Karpas-422 (cell line): ENCODE results near the gene BCL11B. TPM values are rescaled to one million over a fixed set of nuclear protein-coding genes. Genes with fewer than 3 reads are reported as not detected.

Experiments used
- DNase-seq: peaks from one replicate; pipeline ENCODE4 v3.0.0-alpha.2; 2015
- H2AFZ ChIP-seq: fragments of 200-600 bp; sonication (generic); 2 replicates; pipeline ENCODE4 v1.6.1; 2014; ENCODE audit warnings: antibody characterized with exemption, low read length, mixed read lengths
- H3K27ac ChIP-seq: fragments of 200-600 bp; sonication (generic); 2 replicates; pipeline ENCODE4 v1.5.1; 2014; ENCODE audit warnings: mild to moderate bottlenecking, low read length, moderate library complexity
- H3K27me3 ChIP-seq: fragments of 200-600 bp; sonication (generic); 2 replicates; pipeline ENCODE4 v1.6.1; 2014; ENCODE audit warnings: low read length, mixed read lengths
- H3K36me3 ChIP-seq: fragments of 200-600 bp; sonication (generic); 2 replicates; pipeline ENCODE4 v1.6.1; 2014; ENCODE audit warnings: low read length, mixed read lengths; ENCODE audit not compliant: insufficient read depth
- H3K4me1 ChIP-seq: fragments of 200-600 bp; sonication (generic); 2 replicates; pipeline ENCODE4 v1.6.1; 2014; ENCODE audit warnings: mild to moderate bottlenecking, low read length, mixed read lengths
- H3K4me2 ChIP-seq: fragments of 200-600 bp; sonication (generic); 2 replicates; pipeline ENCODE4 v1.6.1; 2014; ENCODE audit warnings: low read length, low read depth, mild to moderate bottlenecking; ENCODE audit not compliant: poor library complexity, severe bottlenecking
- H3K4me3 ChIP-seq: fragments of 200-600 bp; sonication (generic); 2 replicates; pipeline ENCODE4 v1.5.1; 2014; ENCODE audit warnings: mild to moderate bottlenecking, antibody characterized with exemption, low read length, mixed read lengths
- H3K79me2 ChIP-seq: fragments of 200-600 bp; sonication (generic); 2 replicates; pipeline ENCODE4 v1.6.1; 2014; ENCODE audit warnings: mild to moderate bottlenecking, low read length, mixed read lengths
- H3K9ac ChIP-seq: fragments of 200-600 bp; sonication (generic); 2 replicates; pipeline ENCODE4 v1.6.0; 2014; ENCODE audit warnings: low read length
- H3K9me2 ChIP-seq: fragments of 200-600 bp; sonication (generic), shearing (Covaris generic); replicated peaks from 2 replicates; pipeline ENCODE4 v1.6.0; 2014; ENCODE audit warnings: mild to moderate bottlenecking, low read length, moderate library complexity; ENCODE audit not compliant: insufficient read depth
- H3K9me3 ChIP-seq: fragments of 300-700, 200-600 bp; sonication (generic); 2 replicates; pipeline ENCODE4 v1.6.1; 2014; ENCODE audit warnings: low read length, mixed read lengths
- H4K20me1 ChIP-seq: fragments of 200-600 bp; sonication (generic); 2 replicates; pipeline ENCODE4 v1.6.1; 2014; ENCODE audit warnings: mild to moderate bottlenecking, antibody characterized with exemption, low read length, low read depth; ENCODE audit not compliant: insufficient read depth
- total RNA-seq: library from RNA; depleted of rRNA; stranded (reverse); fragments of >200 nt; shearing (Covaris generic); gene quantifications from 2 replicates; pipeline ENCODE4 v1.2.3, GENCODE V29; 2014; ENCODE audit warnings: low replicate concordance

The BCL11B gene
- total RNA-seq, 1 experiment from 2014 or later: not detected

DNA sequence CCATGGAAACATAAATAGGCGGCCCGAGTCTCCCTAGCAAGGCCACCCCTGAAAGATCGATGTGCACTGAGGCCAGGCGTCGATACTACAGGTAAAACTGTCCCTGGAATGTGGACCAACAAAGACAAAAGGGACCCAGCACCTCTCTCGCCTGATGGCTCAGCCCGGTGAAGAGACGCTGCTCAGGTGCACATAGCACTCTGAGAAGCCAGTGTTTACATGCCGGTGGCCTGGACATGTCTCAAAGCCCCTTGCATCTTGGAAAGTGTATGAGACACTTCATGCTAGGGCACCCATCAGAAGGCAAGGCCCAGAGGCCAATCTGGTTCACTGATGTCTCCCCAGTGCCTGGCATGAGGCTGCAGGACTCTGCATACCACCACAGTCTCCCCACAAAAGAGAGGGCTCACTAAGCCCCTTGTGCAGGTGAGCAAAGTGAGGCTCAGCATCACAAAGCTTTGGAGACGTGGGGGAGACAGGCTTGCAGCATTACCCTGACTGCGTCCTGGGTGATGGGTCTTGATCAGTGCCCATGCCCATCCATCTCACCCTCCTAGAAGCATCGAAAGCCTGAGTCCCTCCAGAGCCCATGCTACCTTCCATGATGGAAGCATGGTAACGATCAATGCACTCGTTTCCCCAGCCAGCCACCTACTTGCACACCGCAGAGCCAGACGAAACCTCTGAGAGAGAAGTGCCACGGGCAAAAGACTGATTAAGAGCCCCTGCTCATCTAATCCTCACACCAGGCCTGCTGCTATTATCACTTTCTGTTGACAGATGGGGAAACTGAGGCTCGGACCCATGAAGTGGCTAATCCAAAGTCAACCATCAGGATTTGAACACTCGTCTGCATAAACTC is 16.1 kb downstream of the BCL11B start:
- Histone ChIP-seq H3K79me2 (no peaks in the 10 kb centered on the region), H3K4me3 (no peak overlapping the region), H3K9ac (no peak overlapping the region), H3K4me2 (no peak overlapping the region), H3K27ac (no peak overlapping the region), H4K20me1 (no peaks in the 10 kb centered on the region), H3K36me3 (no peaks in the 10 kb centered on the region), H3K9me3 (no peaks in the 10 kb centered on the region), H2AFZ (no peak overlapping the region), H3K9me2 (no peaks in the 10 kb centered on the region), H3K4me1 (no peaks in the 10 kb centered on the region), H3K27me3 (no peaks in the 10 kb centered on the region)
- no peak for DNase-seq

DNA sequence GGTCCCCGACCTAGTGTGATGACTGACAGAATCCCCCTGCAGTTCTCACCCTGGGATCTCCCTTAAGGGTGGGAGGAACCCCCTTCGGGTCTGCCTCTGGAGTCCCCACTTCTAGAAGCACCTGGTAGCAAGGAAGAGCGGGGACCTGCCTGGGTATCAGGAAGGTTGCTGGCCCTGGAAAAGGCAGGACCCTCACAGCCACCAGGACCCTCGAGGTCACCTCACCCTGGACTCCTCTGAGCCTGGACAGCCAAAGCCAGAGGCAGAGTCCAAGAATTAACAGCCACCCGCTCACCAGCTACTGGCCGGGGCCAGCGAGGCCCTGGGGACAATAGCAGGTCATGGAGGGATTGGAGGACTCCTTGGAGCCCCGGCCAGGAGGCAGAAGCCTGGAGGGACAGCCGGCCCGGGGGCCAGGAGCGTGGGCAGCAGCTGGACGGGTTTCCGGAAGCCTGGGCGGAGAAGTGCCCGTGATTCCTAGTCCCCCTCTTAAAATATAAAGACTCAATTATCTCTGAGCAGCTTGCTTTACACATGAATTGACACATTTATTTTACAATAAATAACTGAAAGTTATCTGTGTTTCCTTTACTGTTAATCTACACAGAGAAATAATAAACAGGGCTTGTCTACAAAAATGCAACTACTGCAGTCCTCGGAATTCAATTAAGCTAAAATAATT is 17.5 kb downstream of the BCL11B start:
- Histone ChIP-seq H3K27ac (no peak overlapping the region), H4K20me1 (no peaks in the 10 kb centered on the region), H3K4me1 (no peaks in the 10 kb centered on the region), H3K4me2 (no peak overlapping the region), H3K36me3 (no peaks in the 10 kb centered on the region), H3K9me3 (no peaks in the 10 kb centered on the region), H2AFZ (no peak overlapping the region), H3K27me3 (no peaks in the 10 kb centered on the region), H3K4me3 (no peak overlapping the region), H3K9ac (no peak overlapping the region), H3K79me2 (no peaks in the 10 kb centered on the region), H3K9me2 (no peaks in the 10 kb centered on the region)
- no peak for DNase-seq

DNA sequence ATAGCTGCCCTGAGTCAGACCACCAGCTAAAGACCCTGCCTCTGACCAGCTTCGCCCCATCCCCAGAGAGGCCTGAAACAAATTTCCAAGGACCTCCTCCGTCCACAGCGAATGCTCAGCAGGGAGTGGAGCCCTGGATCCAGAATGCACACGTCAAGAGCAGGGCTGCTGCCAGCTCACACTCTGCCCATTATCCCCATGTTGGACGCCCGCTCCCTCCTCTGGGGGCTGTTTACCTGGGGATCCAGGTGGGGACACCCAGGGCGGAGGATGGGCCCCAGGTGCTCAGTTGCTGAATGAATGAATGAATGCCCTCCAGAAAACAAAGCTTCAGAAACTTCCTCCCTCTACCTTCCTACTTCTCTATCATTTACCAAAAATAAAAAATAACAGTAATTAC is 18.1 kb downstream of the BCL11B start:
- Histone ChIP-seq H3K79me2 (no peaks in the 10 kb centered on the region), H3K9me3 (no peaks in the 10 kb centered on the region), H2AFZ (no peak overlapping the region), H3K9me2 (no peaks in the 10 kb centered on the region), H3K27ac (no peak overlapping the region), H3K27me3 (no peaks in the 10 kb centered on the region), H3K36me3 (no peaks in the 10 kb centered on the region), H3K9ac (no peak overlapping the region), H3K4me3 (no peak overlapping the region), H3K4me2 (no peak overlapping the region), H4K20me1 (no peaks in the 10 kb centered on the region), H3K4me1 (no peaks in the 10 kb centered on the region)
- no peak for DNase-seq

DNA sequence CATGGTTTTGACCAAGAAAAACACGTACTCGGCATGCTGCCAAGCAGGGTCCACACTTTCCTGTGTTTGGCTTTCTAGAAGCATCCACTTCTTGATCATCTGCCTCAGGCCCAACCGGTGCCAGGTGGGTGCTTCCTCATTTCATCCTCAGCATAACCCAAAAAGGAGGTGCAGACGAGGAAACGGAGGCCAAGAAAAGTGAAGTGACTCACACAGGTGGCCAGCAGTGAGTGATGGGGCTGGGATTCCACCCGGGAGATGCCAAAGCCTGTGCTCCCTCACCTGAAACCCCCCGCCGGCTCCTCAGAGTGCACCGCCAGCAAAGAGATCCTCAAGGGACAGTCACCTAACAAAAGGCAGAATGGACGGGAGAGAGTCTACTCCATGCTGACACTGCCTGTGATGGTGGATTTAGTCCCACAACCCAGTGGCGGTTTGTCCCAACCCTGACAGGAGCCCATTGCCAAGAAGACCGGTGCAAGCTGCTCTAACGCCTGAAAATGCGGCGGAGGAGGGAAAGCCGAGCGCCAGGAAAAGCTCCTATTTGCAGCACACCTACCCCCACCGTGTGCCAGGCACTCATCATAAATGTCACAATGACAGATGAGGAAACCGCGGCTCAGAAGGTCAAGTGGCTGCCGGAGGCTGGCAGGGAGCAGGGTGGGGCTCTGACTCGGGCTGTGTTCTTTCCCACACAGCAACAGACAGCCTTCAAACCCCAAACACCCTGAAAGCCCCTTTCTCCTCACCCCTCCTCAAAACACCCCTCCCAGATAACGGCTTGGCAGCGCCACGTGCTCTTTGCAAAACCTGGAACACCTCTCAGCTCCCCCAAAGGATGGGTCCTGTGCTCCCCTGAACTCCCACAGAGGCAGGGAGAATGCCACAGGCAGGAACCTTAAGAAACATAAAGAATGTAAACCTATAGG is 18.8 kb downstream of the BCL11B start:
- Histone ChIP-seq H3K4me2 (no peak overlapping the region), H3K36me3 (no peaks in the 10 kb centered on the region), H3K4me3 (no peak overlapping the region)

DNA sequence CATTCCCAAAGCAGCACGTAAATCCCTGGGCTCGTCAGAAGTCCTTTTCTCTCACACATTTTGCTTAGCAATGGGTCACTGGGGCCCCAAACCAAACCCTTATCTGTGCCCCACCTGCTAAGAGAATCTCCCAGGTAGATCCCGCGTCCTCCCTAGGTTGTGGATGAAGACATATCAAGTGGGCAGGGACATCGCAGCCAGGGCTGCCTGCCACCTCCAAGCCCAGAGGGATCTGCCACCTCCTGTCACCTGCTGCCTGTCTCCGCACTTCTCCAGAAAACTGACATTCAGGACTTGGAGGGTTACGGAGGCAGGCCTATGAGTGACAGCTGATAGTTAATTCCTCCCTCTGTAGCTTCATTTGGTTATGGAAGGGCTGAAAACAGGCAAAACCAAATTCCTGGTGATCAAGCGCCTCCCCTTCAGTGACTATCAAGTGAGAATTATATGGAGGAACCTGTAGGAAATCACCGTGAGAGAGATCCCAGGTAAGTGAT is 19.5 kb downstream of the BCL11B start:
- Histone ChIP-seq H3K9ac (no peak overlapping the region), H3K9me2 (no peaks in the 10 kb centered on the region), H3K79me2 (no peaks in the 10 kb centered on the region), H3K4me3 (no peak overlapping the region), H3K9me3 (no peaks in the 10 kb centered on the region), H3K4me1 (no peaks in the 10 kb centered on the region), H3K4me2 (no peak overlapping the region), H3K27me3 (no peaks in the 10 kb centered on the region), H2AFZ (no peak overlapping the region), H3K36me3 (no peaks in the 10 kb centered on the region), H4K20me1 (no peaks in the 10 kb centered on the region), H3K27ac (no peak overlapping the region)
- DNase-seq: no peak

More for the DNA sequence above, 18.8 kb downstream of the BCL11B start:
- Histone ChIP-seq H2AFZ (no peak overlapping the region), H4K20me1 (no peaks in the 10 kb centered on the region), H3K79me2 (no peaks in the 10 kb centered on the region), H3K4me1 (no peaks in the 10 kb centered on the region), H3K27me3 (no peaks in the 10 kb centered on the region), H3K9me3 (no peaks in the 10 kb centered on the region), H3K9me2 (no peaks in the 10 kb centered on the region), H3K27ac (no peak overlapping the region), H3K9ac (no peak overlapping the region)
- DNase-seq: no peak

DNA sequence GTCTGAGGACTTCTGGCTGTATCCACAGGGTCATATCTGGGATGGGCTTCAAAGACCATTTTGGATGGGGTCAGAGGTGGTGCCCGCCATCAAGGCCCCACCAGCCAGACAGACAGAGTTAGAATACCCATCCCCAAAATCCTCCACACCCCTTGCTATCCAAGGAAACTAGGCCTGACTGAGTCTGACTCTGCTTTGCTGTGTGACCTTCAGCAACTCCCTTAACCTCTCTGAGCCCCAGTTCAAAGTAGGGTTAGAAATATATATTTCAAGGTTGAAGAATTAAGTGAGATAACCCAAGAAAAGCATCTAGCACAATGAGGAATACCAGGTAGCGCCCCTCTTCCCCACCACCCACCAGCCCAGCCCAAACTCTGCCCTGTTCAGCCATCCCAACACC is 20.3 kb downstream of the BCL11B start:
- no peaks in the 10 kb centered on the region for H4K20me1 ChIP-seq
- H3K9me3 ChIP-seq: no peaks in the 10 kb centered on the region
- H3K4me1 ChIP-seq: no peaks in the 10 kb centered on the region
- no peaks in the 10 kb centered on the region for H3K79me2 ChIP-seq
- no peak overlapping the region for H2AFZ ChIP-seq
- H3K27ac ChIP-seq: no peak overlapping the region
- H3K36me3 ChIP-seq: no peaks in the 10 kb centered on the region
- no peaks in the 10 kb centered on the region for H3K9me2 ChIP-seq
- H3K9ac ChIP-seq: no peak overlapping the region
- no peak for DNase-seq
- no peaks in the 10 kb centered on the region for H3K27me3 ChIP-seq
- no peak overlapping the region for H3K4me3 ChIP-seq
- no peak overlapping the region for H3K4me2 ChIP-seq

DNA sequence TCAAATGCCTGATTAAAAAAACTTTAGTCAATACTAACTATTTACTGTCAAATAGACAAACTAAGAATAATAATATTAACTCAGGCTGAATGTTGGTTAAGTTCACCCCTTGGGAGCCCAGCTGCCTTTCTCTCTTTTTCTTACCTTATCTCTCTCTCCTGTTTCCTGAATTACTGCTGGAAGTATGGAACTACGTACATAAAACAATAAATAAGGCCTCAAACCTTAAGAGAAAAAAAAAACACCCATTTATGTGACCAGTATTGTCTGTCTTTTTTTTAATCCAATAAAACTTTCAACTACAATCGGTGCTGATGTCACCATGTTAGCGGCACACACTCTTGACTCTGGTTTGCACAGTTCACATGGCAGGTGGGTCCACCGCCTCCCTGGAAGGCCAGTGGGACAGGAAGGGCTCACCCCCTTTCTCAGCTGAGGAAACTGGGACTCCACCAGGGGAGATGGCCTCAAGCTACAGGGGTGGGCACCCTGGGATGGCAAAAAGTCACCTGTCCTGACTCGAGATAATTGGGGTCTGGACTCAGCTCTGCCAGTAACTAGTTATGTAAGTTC is 21.3 kb downstream of the BCL11B start:
- no peak overlapping the region for H3K4me3 ChIP-seq
- DNase-seq: no peak
- no peaks in the 10 kb centered on the region for H4K20me1 ChIP-seq
- no peaks in the 10 kb centered on the region for H3K27me3 ChIP-seq
- no peaks in the 10 kb centered on the region for H3K4me1 ChIP-seq
- H3K27ac ChIP-seq: no peak overlapping the region
- H3K79me2 ChIP-seq: no peaks in the 10 kb centered on the region
- no peak overlapping the region for H3K9ac ChIP-seq
- H2AFZ ChIP-seq: no peak overlapping the region
- no peaks in the 10 kb centered on the region for H3K9me3 ChIP-seq
- no peaks in the 10 kb centered on the region for H3K9me2 ChIP-seq
- H3K36me3 ChIP-seq: no peaks in the 10 kb centered on the region
- H3K4me2 ChIP-seq: no peak overlapping the region
